ENCODE data around the gene MZT2B. TPM values are rescaled to one million over a fixed set of nuclear protein-coding genes. Genes with fewer than 3 reads are reported as not detected.
"Not testable (repeated sequence)": the region's sequence is repeated elsewhere in the genome, so short reads cannot be mapped to it uniquely, and the experiment has no call there.

MZT2B gene
- total and polyA plus RNA-seq, 2 of the 13 experiments (the other 11 are each of a cell fraction or from before 2014, with no cell fraction given), result 253 to 410 TPM

GRCh38 chr2:130159376-130159775, 22.7 kb upstream of the MZT2B start:
- POLR2A ChIA-PET; H3K4me1 ChIP-seq (ENCODE audit: insufficient read depth, low read length); ATAC-seq; FAIRE-seq; CTCF ChIA-PET (ENCODE audit: low intra/inter-chr PET ratio, low total read pairs); H3K4me3 ChIP-seq (replicated peaks in 1 of 3; ENCODE audit: insufficient read depth in 1 of 3, low read depth in 2 of 3, low read length in 3 of 3); H3K9ac ChIP-seq (ENCODE audit: insufficient read depth, low read depth, low read length); H2AFZ ChIP-seq (ENCODE audit: low read length); H3K27ac ChIP-seq (ENCODE audit: extremely low read length, insufficient read depth, low read length); BruUV-seq (replicated peaks); H3K9me3 ChIP-seq (ENCODE audit: low read length); H3K27me3 ChIP-seq (ENCODE audit: control insufficient read depth in 1 of 2, insufficient read depth in 2 of 2, low read length in 2 of 2); H4K20me1 ChIP-seq (ENCODE audit: insufficient read depth, low read length); DNase-seq (ENCODE audit: low spot score); H3K4me2 ChIP-seq (ENCODE audit: low read depth, low read length); H3K79me2 ChIP-seq (ENCODE audit: insufficient read depth, low read length): not testable (repeated sequence)
- intact Hi-C loops (cut with micrococcal nuclease; ENCODE audit: unreplicated experiment) (loop anchor here (5.0 kb wide), 1 partner anchor 222 kb away; no protein-coding TSS in a partner anchor), in situ Hi-C loops (cut with HindIII; ENCODE audit: extremely low pct_ligation_motif_present, low pct_unique_long_range_greater_than_20kb) (loop anchor here (10.0 kb wide), 1 partner anchor 175 kb away; no protein-coding TSS in a partner anchor)
- 94% methylated on average over 4 of the region's 4 CpGs for WGBS (ENCODE audit: low lambda C conversion rate)
- peaks cover 18 to 44% of the 10 kb centered on the region in 2 experiments; a peak in 4 of 5 replicates for H3K36me3 ChIP-seq (replicated peaks in 1 of 2; ENCODE audit: control insufficient read depth in 1 of 2, insufficient read depth in 2 of 2, low read length in 2 of 2)

- H3K79me2 ChIP-seq (ENCODE audit: insufficient read depth, low read length), result no peaks in the 10 kb centered on the region
- no peaks in the 10 kb centered on the region for H4K20me1 ChIP-seq (ENCODE audit: insufficient read depth, low read length)
- H3K4me2 ChIP-seq (ENCODE audit: low read depth, low read length), result no peak overlapping the region
- ChIA-PET POLR2A (no interaction called here), CTCF (ENCODE audit: low intra/inter-chr PET ratio, low total read pairs) (no interaction called here)
- no peak overlapping the region for H3K4me3 ChIP-seq (replicated peaks in 1 of 3; ENCODE audit: insufficient read depth in 1 of 3, low read depth in 2 of 3, low read length in 3 of 3)
- FAIRE-seq (no peak), ATAC-seq (no peak), DNase-seq (ENCODE audit: low spot score) (no peak)
- no peaks in the 10 kb centered on the region for H3K27me3 ChIP-seq (ENCODE audit: control insufficient read depth in 1 of 2, insufficient read depth in 2 of 2, low read length in 2 of 2)
- intact Hi-C loops (cut with micrococcal nuclease; ENCODE audit: unreplicated experiment) (no loop called here), in situ Hi-C loops (cut with HindIII; ENCODE audit: extremely low pct_ligation_motif_present, low pct_unique_long_range_greater_than_20kb) (no loop called here)
- no TSS peak for BruUV-seq (replicated peaks)
- over 99% methylated on average over 5 of the region's 6 CpGs for WGBS (ENCODE audit: low lambda C conversion rate)
- H3K4me1 ChIP-seq (ENCODE audit: insufficient read depth, low read length), result no peaks in the 10 kb centered on the region
- no peaks in the 10 kb centered on the region for H3K9me3 ChIP-seq (ENCODE audit: low read length)
- TF ChIP-seq ZBTB26 (CRISPR knock-in tag; IDR thresholded peaks at IDR 0.05; ENCODE audit: borderline replicate concordance) (no peak), ATF1 (CRISPR knock-in tag; IDR thresholded peaks at IDR 0.05) (no peak), HOXA9 (CRISPR knock-in tag; IDR thresholded peaks at IDR 0.05; ENCODE audit: borderline replicate concordance) (no peak), TBL1XR1 (IDR thresholded peaks at IDR 0.05; ENCODE audit: borderline replicate concordance, low read length, partially characterized antibody) (no peak)
- TF ChIP-seq, protein P1, sequence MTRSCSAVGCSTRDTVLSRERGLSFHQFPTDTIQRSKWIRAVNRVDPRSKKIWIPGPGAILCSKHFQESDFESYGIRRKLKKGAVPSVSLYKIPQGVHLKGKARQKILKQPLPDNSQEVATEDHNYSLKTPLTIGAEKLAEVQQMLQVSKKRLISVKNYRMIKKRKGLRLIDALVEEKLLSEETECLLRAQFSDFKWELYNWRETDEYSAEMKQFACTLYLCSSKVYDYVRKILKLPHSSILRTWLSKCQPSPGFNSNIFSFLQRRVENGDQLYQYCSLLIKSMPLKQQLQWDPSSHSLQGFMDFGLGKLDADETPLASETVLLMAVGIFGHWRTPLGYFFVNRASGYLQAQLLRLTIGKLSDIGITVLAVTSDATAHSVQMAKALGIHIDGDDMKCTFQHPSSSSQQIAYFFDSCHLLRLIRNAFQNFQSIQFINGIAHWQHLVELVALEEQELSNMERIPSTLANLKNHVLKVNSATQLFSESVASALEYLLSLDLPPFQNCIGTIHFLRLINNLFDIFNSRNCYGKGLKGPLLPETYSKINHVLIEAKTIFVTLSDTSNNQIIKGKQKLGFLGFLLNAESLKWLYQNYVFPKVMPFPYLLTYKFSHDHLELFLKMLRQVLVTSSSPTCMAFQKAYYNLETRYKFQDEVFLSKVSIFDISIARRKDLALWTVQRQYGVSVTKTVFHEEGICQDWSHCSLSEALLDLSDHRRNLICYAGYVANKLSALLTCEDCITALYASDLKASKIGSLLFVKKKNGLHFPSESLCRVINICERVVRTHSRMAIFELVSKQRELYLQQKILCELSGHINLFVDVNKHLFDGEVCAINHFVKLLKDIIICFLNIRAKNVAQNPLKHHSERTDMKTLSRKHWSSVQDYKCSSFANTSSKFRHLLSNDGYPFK (CRISPR knock-in tag; IDR thresholded peaks at IDR 0.05; ENCODE audit: borderline replicate concordance), result no peak
- peaks cover 24 to 47% of the 10 kb centered on the region in 2 experiments; a peak in 4 of 5 replicates for H3K36me3 ChIP-seq (replicated peaks in 1 of 2; ENCODE audit: control insufficient read depth in 1 of 2, insufficient read depth in 2 of 2, low read length in 2 of 2)
- H3K27ac ChIP-seq (ENCODE audit: extremely low read length, insufficient read depth, low read length), result no peak overlapping the region
- no peak overlapping the region for H3K9ac ChIP-seq (ENCODE audit: insufficient read depth, low read depth, low read length)
- H2AFZ ChIP-seq (ENCODE audit: low read length), result no peak overlapping the region
Measured at GRCh38 chr2:130160131-130160530, 21.9 kb upstream of the MZT2B start.

- H4K20me1 ChIP-seq (ENCODE audit: insufficient read depth, low read length); H3K4me2 ChIP-seq (ENCODE audit: low read depth, low read length); DNase-seq (ENCODE audit: low spot score); BruUV-seq (replicated peaks); H3K27ac ChIP-seq (ENCODE audit: extremely low read length, insufficient read depth, low read length); FAIRE-seq; H3K4me3 ChIP-seq (replicated peaks in 1 of 3; ENCODE audit: insufficient read depth in 1 of 3, low read depth in 2 of 3, low read length in 3 of 3); H2AFZ ChIP-seq (ENCODE audit: low read length); H3K9me3 ChIP-seq (ENCODE audit: low read length); H3K9ac ChIP-seq (ENCODE audit: insufficient read depth, low read depth, low read length); H3K4me1 ChIP-seq (ENCODE audit: insufficient read depth, low read length); H3K79me2 ChIP-seq (ENCODE audit: insufficient read depth, low read length); ATAC-seq; intact Hi-C loops (cut with micrococcal nuclease; ENCODE audit: unreplicated experiment); H3K27me3 ChIP-seq (ENCODE audit: control insufficient read depth in 1 of 2, insufficient read depth in 2 of 2, low read length in 2 of 2); in situ Hi-C loops (cut with HindIII; ENCODE audit: extremely low pct_ligation_motif_present, low pct_unique_long_range_greater_than_20kb); CTCF ChIA-PET (ENCODE audit: low intra/inter-chr PET ratio, low total read pairs); POLR2A ChIA-PET: not testable (repeated sequence)
- H3K36me3 ChIP-seq (replicated peaks in 1 of 2; ENCODE audit: control insufficient read depth in 1 of 2, insufficient read depth in 2 of 2, low read length in 2 of 2), result peaks cover 23 to 47% of the 10 kb centered on the region in 2 experiments
- 96% methylated on average over 24 of the region's 25 CpGs for WGBS (ENCODE audit: low lambda C conversion rate)
Measured at GRCh38 chr2:130160838-130161705, 21.0 kb upstream of the MZT2B start.

Data from HepG2 (cell line).